Fibroblast of lung (primary cell): ENCODE data around the gene PTGDS. TPM values are rescaled to one million over a fixed set of nuclear protein-coding genes. Genes with fewer than 3 reads are reported as not detected.

ENCODE experiments used
- DNase-seq, 2 donors: peaks; one replicate each; pipeline versions ENCODE4 v3.0.0 to v3.0.0-alpha.2; 2010; ENCODE audit warnings: low read depth in 2 of 2
- H2AFZ ChIP-seq: 2 replicates; pipeline ENCODE4 v1.5.1; 2012; ENCODE audit warnings: low read length, control low read depth, inconsistent platforms
- H3K27ac ChIP-seq: 2 replicates; pipeline ENCODE4 v1.5.1; 2011; ENCODE audit warnings: low read length, control low read depth; ENCODE audit not compliant: insufficient read depth
- H3K27me3 ChIP-seq: 2 replicates; pipeline ENCODE4 v1.5.1; 2011; ENCODE audit warnings: mild to moderate bottlenecking, low read length; ENCODE audit not compliant: control insufficient read depth, insufficient read depth
- H3K36me3 ChIP-seq: 2 replicates; pipeline ENCODE4 v1.5.1; 2011; ENCODE audit warnings: low read length; ENCODE audit not compliant: control insufficient read depth, insufficient read depth
- H3K4me1 ChIP-seq: 2 replicates; pipeline ENCODE4 v1.5.1; 2011; ENCODE audit warnings: low read length; ENCODE audit not compliant: control insufficient read depth, insufficient read depth; ENCODE audit errors: extremely low read depth
- H3K4me2 ChIP-seq: 2 replicates; pipeline ENCODE4 v1.5.1; 2011; ENCODE audit warnings: low read length, control low read depth; ENCODE audit not compliant: insufficient read depth; ENCODE audit errors: extremely low read depth
- H3K4me3 ChIP-seq, 4 experiments: fragments of 200-600 bp in 1 of 4; sonication (generic) in 1 of 4; replicated peaks in 1 of 4; 2 replicates each; pipeline ENCODE4 v1.5.1; 2011 to 2016; ENCODE audit warnings: low read length in 4 of 4, low read depth in 3 of 4, mild to moderate bottlenecking in 3 of 4, control low read depth in 2 of 4, inconsistent platforms in 1 of 4, mixed read lengths in 1 of 4; ENCODE audit not compliant: insufficient read depth in 1 of 4; ENCODE audit errors: control extremely low read depth in 1 of 4
- H3K79me2 ChIP-seq: 2 replicates; pipeline ENCODE4 v1.5.1; 2012; ENCODE audit warnings: mild to moderate bottlenecking, low read length, inconsistent platforms; ENCODE audit not compliant: control insufficient read depth, insufficient read depth
- H3K9ac ChIP-seq: 2 replicates; pipeline ENCODE4 v1.5.1; 2011; ENCODE audit warnings: mild to moderate bottlenecking, low read length, control low read depth; ENCODE audit not compliant: insufficient read depth
- H3K9me3 ChIP-seq: 2 replicates; pipeline ENCODE4 v1.5.1; 2012; ENCODE audit warnings: low read depth, low read length; ENCODE audit not compliant: control insufficient read depth, insufficient read depth
- H4K20me1 ChIP-seq: 2 replicates; pipeline ENCODE4 v1.5.1; 2011; ENCODE audit warnings: low read length; ENCODE audit not compliant: control insufficient read depth, insufficient read depth; ENCODE audit errors: extremely low read depth
- EZH2 ChIP-seq: IDR thresholded peaks from 2 replicates; pipeline ENCODE4 v1.5.1; 2012; ENCODE audit warnings: low read length, control low read depth, mild to moderate bottlenecking; ENCODE audit errors: missing control alignments
- polyA plus RNA-seq, 2 donors: library from polyadenylated mRNA; depleted of rRNA in 1 of 2; stranded (reverse) in 1 of 2; unstranded in 1 of 2; fragments of >200 nt; gene quantifications; 2 replicates each; pipeline ENCODE4 v1.2.1, GENCODE V29; 2011 to 2012; ENCODE audit warnings: missing spikeins in 1 of 2
- total RNA-seq: library from RNA; depleted of rRNA; stranded (reverse); fragments of >200 nt; gene quantifications from 2 replicates; pipeline ENCODE4 v1.2.1, GENCODE V29; 2014
- TF ChIP-seq, protein P1 (sequence below), 2 donors: IDR thresholded peaks in 1 of 2; conservative IDR thresholded peaks in 1 of 2; 1 replicate in 1 of 2; 2 replicates in 1 of 2; pipeline ENCODE4 v1.5.1; 2011 to 2012; ENCODE audit warnings: low read length in 2 of 2, control low read depth in 1 of 2, inconsistent platforms in 1 of 2, low read depth in 1 of 2, mild to moderate bottlenecking in 1 of 2

The PTGDS gene
- total and polyA plus RNA-seq, 2 donors (not counting 1 experiment from before 2014, with no cell fraction given) = 4.9 to 90.3 TPM

DNA sequence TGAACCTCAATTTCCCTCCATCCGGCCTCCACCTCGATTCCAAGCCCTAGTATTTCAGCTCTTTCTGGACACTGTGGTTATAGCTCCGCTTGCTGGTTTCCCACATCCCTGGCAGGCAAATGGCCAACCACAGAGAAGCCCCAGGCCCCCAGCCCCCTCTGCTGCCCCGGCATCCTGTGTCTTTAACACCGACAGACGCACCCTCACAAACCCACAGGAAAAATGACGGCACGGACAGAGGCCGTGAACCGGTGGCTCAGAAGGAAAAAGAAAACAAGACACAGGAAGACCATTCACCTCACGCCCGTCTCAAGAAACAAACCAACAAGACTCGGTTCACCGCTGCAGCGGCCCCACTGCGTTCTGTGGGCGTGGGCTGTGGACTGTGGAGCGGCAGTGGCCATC lies 20.5 kb downstream of the PTGDS start:
- Histone ChIP-seq H3K27ac (no peak overlapping the region), H4K20me1 (no peaks in the 10 kb centered on the region), H3K9ac (no peak overlapping the region), H3K36me3 (peaks cover 2% of the 10 kb centered on the region), H3K4me1 (peaks cover 16% of the 10 kb centered on the region), H3K4me2 (no peak overlapping the region), H3K9me3 (no peaks in the 10 kb centered on the region), H3K79me2 (peaks cover 3% of the 10 kb centered on the region), H3K4me3 (no peak overlapping the region), H2AFZ (no peak overlapping the region), H3K27me3 (no peaks in the 10 kb centered on the region)
- TF ChIP-seq, protein P1, sequence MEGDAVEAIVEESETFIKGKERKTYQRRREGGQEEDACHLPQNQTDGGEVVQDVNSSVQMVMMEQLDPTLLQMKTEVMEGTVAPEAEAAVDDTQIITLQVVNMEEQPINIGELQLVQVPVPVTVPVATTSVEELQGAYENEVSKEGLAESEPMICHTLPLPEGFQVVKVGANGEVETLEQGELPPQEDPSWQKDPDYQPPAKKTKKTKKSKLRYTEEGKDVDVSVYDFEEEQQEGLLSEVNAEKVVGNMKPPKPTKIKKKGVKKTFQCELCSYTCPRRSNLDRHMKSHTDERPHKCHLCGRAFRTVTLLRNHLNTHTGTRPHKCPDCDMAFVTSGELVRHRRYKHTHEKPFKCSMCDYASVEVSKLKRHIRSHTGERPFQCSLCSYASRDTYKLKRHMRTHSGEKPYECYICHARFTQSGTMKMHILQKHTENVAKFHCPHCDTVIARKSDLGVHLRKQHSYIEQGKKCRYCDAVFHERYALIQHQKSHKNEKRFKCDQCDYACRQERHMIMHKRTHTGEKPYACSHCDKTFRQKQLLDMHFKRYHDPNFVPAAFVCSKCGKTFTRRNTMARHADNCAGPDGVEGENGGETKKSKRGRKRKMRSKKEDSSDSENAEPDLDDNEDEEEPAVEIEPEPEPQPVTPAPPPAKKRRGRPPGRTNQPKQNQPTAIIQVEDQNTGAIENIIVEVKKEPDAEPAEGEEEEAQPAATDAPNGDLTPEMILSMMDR (conservative IDR thresholded peaks at IDR 0.05 in 1 of 2, IDR thresholded peaks at IDR 0.05 in 1 of 2; ENCODE audit: low read depth in 1 of 2, low read length in 2 of 2) = peak in 1 of 2 donors; percentile 7
- no peak for TF ChIP-seq EZH2
- peak in 1 of 2 donors; percentile 29 for DNase-seq

DNA sequence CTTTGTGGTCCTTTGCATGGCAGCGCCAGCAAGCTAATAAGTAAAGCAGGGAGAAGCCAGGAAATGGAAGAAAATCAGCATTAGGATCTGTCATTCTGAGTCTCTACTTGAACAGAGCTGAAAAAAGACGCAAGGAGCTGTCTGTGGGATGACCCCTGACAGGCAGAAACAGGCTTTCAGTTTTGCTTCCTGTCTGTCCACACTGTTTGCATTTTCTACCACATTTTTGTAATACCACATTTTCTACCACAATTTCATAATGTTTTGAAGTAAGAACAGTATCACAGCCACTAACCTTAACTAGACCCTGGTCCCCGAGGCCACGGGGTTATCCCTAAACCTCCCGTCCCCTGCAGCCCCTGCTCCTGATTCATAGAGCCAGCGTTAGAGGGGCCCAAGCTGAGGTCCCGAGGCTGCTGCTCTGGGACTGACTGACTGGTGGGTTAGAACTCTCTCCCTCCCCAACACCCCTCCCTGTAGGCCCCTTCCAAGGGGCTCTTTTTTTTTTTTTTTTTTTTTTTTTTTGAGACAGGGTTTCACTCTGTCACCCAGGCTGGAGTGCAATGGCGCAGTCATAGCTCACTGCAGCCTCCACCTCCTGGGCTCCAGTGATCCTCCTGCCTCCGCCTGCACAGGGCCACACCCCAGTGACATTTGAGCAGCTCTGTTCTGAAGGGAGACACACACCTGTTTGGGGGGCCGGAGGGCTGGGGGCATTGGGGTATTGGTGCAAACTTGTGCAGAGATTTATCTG lies 23.1 kb downstream of the PTGDS start:
- Histone ChIP-seq H3K4me3 (no peak overlapping the region), H3K4me2 (peak overlapping the region; percentile 7), H3K9ac (no peak overlapping the region), H3K27ac (no peak overlapping the region), H2AFZ (no peak overlapping the region), H3K4me1 (peaks cover 13% of the 10 kb centered on the region), H3K9me3 (no peaks in the 10 kb centered on the region), H3K36me3 (no peaks in the 10 kb centered on the region), H4K20me1 (no peaks in the 10 kb centered on the region), H3K27me3 (no peaks in the 10 kb centered on the region), H3K79me2 (no peaks in the 10 kb centered on the region)
- no peak for TF ChIP-seq EZH2
- TF ChIP-seq, protein P1 (conservative IDR thresholded peaks at IDR 0.05 in 1 of 2, IDR thresholded peaks at IDR 0.05 in 1 of 2; ENCODE audit: low read depth in 1 of 2, low read length in 2 of 2) = no peak
- peak; percentile 67 to 68 for DNase-seq

DNA sequence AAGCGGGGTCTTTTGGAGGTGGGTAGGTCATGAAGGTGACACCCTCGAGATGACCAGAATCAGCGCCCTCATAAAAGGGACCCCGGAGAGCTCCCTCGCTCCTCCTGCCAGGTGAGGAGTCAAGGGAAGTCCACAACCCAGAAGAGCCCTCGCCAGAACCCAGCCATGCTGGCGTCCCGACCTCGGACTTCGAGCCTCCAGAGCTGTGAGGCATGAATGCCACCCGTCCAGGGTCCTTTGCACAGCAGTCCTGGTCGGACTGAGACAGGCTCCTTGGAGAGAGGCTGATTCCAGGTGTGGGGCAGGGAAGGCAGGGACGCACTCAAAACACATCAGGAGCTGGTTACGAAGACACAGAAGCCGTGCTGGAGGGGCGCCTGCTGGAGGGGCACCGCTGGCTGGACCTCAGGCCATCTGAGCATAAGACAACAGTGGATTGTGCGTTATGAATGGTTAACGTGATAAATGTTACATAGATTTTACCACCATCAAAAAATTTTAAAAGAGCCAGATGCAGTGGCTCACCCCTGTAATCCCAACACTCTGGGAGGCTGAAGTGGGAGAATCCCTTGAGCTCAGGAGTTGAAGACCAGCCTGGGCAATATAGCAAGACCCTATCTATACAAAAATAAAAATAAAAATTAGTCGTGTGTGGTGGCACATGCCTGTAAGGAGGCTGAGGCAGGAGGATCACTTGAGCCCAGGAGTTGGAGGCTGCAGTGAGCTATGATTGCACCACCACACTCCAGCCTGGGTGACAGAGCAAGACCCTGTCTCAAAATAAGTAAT lies 24.7 kb downstream of the PTGDS start:
- no peak for DNase-seq
- Histone ChIP-seq H3K4me3 (no peak overlapping the region), H3K4me2 (no peak overlapping the region), H3K79me2 (no peaks in the 10 kb centered on the region), H4K20me1 (no peaks in the 10 kb centered on the region), H2AFZ (no peak overlapping the region), H3K9ac (no peak overlapping the region), H3K27ac (no peak overlapping the region), H3K27me3 (no peaks in the 10 kb centered on the region), H3K9me3 (no peaks in the 10 kb centered on the region), H3K4me1 (peaks cover 16% of the 10 kb centered on the region), H3K36me3 (no peaks in the 10 kb centered on the region)
- TF ChIP-seq EZH2 = no peak
- TF ChIP-seq, protein P1 (conservative IDR thresholded peaks at IDR 0.05 in 1 of 2, IDR thresholded peaks at IDR 0.05 in 1 of 2; ENCODE audit: low read depth in 1 of 2, low read length in 2 of 2) = no peak
